Activated B cell treated with CpG ODN at 0.5 μM for 24 hours (primary cell): ENCODE measurements around the gene MMP2. TPM values are rescaled to one million over a fixed set of nuclear protein-coding genes. Genes with fewer than 3 reads are reported as not detected.

Source experiments
- ATAC-seq: fragments of 200-7000 bp; cut with Tn5 transposase; one replicate; pipeline ENCODE4 v1.10.0; 2021; ENCODE audit warnings: low read depth, mild to moderate bottlenecking, moderate library complexity
- CTCF ChIA-PET: fragments of 350-600 bp; sonication (Branson Sonifier 250); formaldehyde crosslinking; loops from one replicate; lab custom pipeline; 2021; ENCODE audit warnings: antibody characterized with exemption; lab: Charles Lee
- POLR2A ChIA-PET: fragments of 350-600 bp; sonication (Branson Sonifier 250); formaldehyde crosslinking; loops from one replicate; lab custom pipeline; 2021; ENCODE audit warnings: antibody characterized with exemption; lab: Charles Lee
- DNase-seq: peaks from one replicate; pipeline ENCODE4 v3.0.0; 2022
- H3K27ac Mint-ChIP-seq: one replicate; pipeline ENCODE4 v1.8.0; 2020; ENCODE audit warnings: mixed read lengths
- H3K27me3 Mint-ChIP-seq: one replicate; pipeline ENCODE4 v1.8.0; 2021; ENCODE audit warnings: mixed read lengths
- H3K36me3 Mint-ChIP-seq: one replicate; pipeline ENCODE4 v1.8.0; 2021; ENCODE audit warnings: low read depth, mixed read lengths
- H3K4me1 Mint-ChIP-seq: one replicate; pipeline ENCODE4 v1.8.0; 2021; ENCODE audit warnings: mixed read lengths
- H3K4me3 Mint-ChIP-seq: one replicate; pipeline ENCODE4 v1.8.0; 2020; ENCODE audit warnings: mild to moderate bottlenecking, mixed read lengths
- H3K9me3 Mint-ChIP-seq: one replicate; pipeline ENCODE4 v1.8.0; 2020; ENCODE audit warnings: mixed read lengths
- intact Hi-C: fragments of 100-400 bp; cut with micrococcal nuclease; formaldehyde crosslinking; loops from one replicate; pipeline ENCODE4 v1.15.1; 2024
- total RNA-seq: library from RNA; stranded (reverse); gene quantifications from 2 replicates; pipeline ENCODE4 v1.2.3, GENCODE V29; 2022
- TF ChIP-seq, protein P1 (sequence below): fragments of 200-600 bp; IDR thresholded peaks from one replicate; pipeline ENCODE4 v1.8.0; 2022; ENCODE audit warnings: antibody characterized with exemption, mild to moderate bottlenecking

The MMP2 gene
- total RNA-seq, 1 donor from 2014 or later, result not detected

DNA sequence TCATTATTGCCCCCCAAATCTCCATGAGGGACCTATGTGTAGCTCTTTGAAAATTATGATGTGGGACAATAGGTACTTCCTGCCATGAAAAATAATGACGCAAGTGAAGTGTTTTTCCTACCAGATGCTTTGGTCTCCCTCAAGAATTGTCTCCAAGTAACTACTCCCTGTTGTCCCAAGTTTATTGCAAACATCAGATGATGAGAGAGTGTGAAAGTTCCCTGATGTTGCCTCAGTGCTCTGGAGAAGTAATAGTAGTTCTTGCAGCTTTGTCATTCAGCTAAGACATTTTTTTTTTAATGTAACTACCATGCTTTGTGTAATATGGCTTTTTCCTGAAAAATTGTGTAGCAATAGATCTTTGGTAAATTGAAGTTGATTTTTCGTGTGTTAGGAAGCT lies 50.0 kb downstream of the MMP2 start:
- TF ChIP-seq, protein P1, sequence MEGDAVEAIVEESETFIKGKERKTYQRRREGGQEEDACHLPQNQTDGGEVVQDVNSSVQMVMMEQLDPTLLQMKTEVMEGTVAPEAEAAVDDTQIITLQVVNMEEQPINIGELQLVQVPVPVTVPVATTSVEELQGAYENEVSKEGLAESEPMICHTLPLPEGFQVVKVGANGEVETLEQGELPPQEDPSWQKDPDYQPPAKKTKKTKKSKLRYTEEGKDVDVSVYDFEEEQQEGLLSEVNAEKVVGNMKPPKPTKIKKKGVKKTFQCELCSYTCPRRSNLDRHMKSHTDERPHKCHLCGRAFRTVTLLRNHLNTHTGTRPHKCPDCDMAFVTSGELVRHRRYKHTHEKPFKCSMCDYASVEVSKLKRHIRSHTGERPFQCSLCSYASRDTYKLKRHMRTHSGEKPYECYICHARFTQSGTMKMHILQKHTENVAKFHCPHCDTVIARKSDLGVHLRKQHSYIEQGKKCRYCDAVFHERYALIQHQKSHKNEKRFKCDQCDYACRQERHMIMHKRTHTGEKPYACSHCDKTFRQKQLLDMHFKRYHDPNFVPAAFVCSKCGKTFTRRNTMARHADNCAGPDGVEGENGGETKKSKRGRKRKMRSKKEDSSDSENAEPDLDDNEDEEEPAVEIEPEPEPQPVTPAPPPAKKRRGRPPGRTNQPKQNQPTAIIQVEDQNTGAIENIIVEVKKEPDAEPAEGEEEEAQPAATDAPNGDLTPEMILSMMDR, result no peak
- Mint-ChIP-seq H3K4me3 (no peak overlapping the region), H3K4me1 (no peaks in the 10 kb centered on the region), H3K27ac (no peak overlapping the region), H3K36me3 (no peaks in the 10 kb centered on the region), H3K27me3 (no peaks in the 10 kb centered on the region), H3K9me3 (no peaks in the 10 kb centered on the region)
- ChIA-PET CTCF (interaction anchor here (1.3 kb wide), 1 partner anchor 64 kb away, joined by 3 read pairs; no protein-coding TSS in a partner anchor), POLR2A (no interaction called here)
- DNase-seq (no peak), ATAC-seq (no peak)
- intact Hi-C loops, result no loop called here

DNA sequence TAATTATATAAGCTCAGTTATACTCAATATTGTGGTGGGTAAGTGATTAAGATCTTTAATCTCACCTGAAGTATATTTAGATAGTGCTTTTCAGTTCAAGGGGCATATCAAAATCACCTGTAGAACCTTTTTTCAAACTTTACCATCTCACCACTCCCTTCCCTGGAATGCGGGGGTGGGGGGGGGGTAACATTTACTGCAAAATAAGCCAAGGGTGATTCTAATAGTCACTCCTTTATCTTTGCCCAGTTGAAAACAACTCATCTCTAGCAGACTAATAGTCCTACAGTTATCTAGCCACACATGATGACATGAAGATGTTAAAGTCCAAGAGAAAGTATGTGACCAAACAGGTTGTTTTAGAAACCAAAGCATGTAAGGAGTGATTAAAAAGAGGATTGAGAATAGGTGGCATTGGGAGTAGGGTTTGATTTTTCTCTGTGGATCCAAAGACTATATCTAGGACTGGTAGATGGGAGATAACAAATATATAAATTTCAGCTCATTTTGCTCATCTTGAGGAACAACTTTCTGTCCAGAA lies 51.4 kb downstream of the MMP2 start:
- no peaks in the 10 kb centered on the region for H3K4me1 Mint-ChIP-seq
- no peak for DNase-seq
- no peak overlapping the region for H3K4me3 Mint-ChIP-seq
- intact Hi-C loops, result no loop called here
- no peaks in the 10 kb centered on the region for H3K27me3 Mint-ChIP-seq
- no peaks in the 10 kb centered on the region for H3K9me3 Mint-ChIP-seq
- ATAC-seq, result no peak
- TF ChIP-seq, protein P1, result no peak
- no peak overlapping the region for H3K27ac Mint-ChIP-seq
- POLR2A ChIA-PET, result no interaction called here
- H3K36me3 Mint-ChIP-seq, result no peaks in the 10 kb centered on the region
- CTCF ChIA-PET, result no interaction called here

GRCh38 chr16:55532227-55532626 lies 53.2 kb downstream of the MMP2 start:
- DNase-seq (no peak), ATAC-seq (no peak)
- Mint-ChIP-seq H3K36me3 (no peaks in the 10 kb centered on the region), H3K4me1 (no peaks in the 10 kb centered on the region), H3K27me3 (peaks cover 3% of the 10 kb centered on the region), H3K9me3 (no peaks in the 10 kb centered on the region), H3K4me3 (no peak overlapping the region), H3K27ac (no peak overlapping the region)
- TF ChIP-seq, protein P1, result no peak
- intact Hi-C loops, result no loop called here
- CTCF ChIA-PET, result no interaction called here
- POLR2A ChIA-PET, result no interaction called here

DNA sequence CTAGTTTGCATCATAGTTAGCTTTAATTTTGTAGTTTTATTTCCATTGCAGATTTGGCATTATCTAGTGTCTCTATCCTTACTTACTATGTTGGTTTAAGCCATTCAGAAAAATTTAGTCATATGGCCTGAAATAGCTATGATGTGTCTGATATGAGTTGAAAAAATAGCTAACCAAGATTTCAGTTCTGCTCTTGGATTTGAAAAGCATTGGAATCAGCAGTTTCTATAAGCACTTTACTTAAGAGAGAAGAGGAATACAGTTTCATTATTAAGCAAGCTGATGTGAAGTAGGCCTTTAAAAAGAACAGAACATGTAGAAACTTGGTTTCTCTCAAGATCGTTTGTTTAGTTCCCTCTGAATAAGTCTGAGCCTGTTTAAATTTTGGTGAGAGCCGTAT lies 55.8 kb downstream of the MMP2 start:
- no peaks in the 10 kb centered on the region for H3K9me3 Mint-ChIP-seq
- H3K27ac Mint-ChIP-seq, result no peak overlapping the region
- H3K4me3 Mint-ChIP-seq, result no peak overlapping the region
- TF ChIP-seq, protein P1, result no peak
- ATAC-seq, result no peak
- no peaks in the 10 kb centered on the region for H3K4me1 Mint-ChIP-seq
- CTCF ChIA-PET, result no interaction called here
- intact Hi-C loops, result no loop called here
- peaks cover 3% of the 10 kb centered on the region for H3K27me3 Mint-ChIP-seq
- DNase-seq, result no peak
- no peaks in the 10 kb centered on the region for H3K36me3 Mint-ChIP-seq
- POLR2A ChIA-PET, result no interaction called here

- H3K9me3 Mint-ChIP-seq, result no peaks in the 10 kb centered on the region
- ChIA-PET CTCF (no interaction called here), POLR2A (no interaction called here)
- no peak overlapping the region for H3K27ac Mint-ChIP-seq
- no peak overlapping the region for H3K4me3 Mint-ChIP-seq
- no peaks in the 10 kb centered on the region for H3K36me3 Mint-ChIP-seq
- no peak for ATAC-seq
- DNase-seq, result no peak
- H3K4me1 Mint-ChIP-seq, result no peaks in the 10 kb centered on the region
- TF ChIP-seq, protein P1, result no peak
- H3K27me3 Mint-ChIP-seq, result peaks cover 3% of the 10 kb centered on the region
- intact Hi-C loops, result no loop called here
Observed at GRCh38 chr16:55539049-55539448, 60.1 kb downstream of the MMP2 start.
